ENCODE data around the gene VGLL2. TPM values are rescaled to one million over a fixed set of nuclear protein-coding genes. Genes with fewer than 3 reads are reported as not detected.
A peak's percentile ranks its signal among the peaks of the same experiment; 100 is the strongest.

VGLL2 gene
- total RNA-seq, 1 experiment from 2014 or later, result not detected

DNA sequence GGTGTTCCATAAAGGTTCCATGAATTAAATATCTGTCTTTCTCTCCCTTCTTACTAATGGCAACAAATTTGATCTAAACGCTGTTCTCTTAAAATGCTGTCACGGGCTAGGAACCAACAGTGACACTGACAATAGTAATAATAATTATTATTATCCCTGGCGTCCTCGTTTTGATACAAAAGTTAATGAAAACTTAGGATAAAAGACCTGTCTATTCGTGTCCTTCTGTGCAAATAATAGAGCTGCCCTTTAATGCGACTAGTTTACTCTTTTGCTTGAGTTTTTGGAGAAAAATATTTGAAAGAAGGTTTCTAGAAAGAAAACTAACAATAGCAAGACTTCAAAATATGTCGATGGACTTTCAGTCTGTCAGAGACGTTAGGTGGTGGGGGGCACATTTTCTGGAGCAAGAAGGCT, 4.3 kb downstream of the VGLL2 start:
- Histone ChIP-seq H3K4me3 (ENCODE audit: low read depth in 2 of 2, low read length in 2 of 2) (no peak overlapping the region; a peak in 1 of 4 replicates), H3K36me3 (ENCODE audit: control insufficient read depth, insufficient read depth, low read length) (no peaks in the 10 kb centered on the region), H3K27ac (ENCODE audit: low read length) (no peak overlapping the region), H3K27me3 (ENCODE audit: control insufficient read depth, insufficient read depth, low read length) (peaks cover 70% of the 10 kb centered on the region), H3K9me3 (ENCODE audit: control insufficient read depth, insufficient read depth, low read depth, low read length) (no peaks in the 10 kb centered on the region), H3K4me1 (ENCODE audit: control insufficient read depth, insufficient read depth, low read length) (peaks cover 9% of the 10 kb centered on the region)
- in situ Hi-C loops (cut with HindIII; ENCODE audit: low pct_unique_long_range_greater_than_20kb, low sequenced_read_pairs) (no loop called here), intact Hi-C loops (cut with micrococcal nuclease; ENCODE audit: unreplicated experiment) (no loop called here)
- ChIA-PET POLR2A (no interaction called here), CTCF (no interaction called here)
- DNase-seq (ENCODE audit: low read depth, low spot score), result no peak
- ATAC-seq, result no peak
- BruUV-seq (replicated peaks), result no TSS peak
- TF ChIP-seq REST (IDR thresholded peaks at IDR 0.05; ENCODE audit: insufficient read depth in 1 of 2, low read depth in 2 of 2, low read length in 1 of 2) (no peak), SIN3A (IDR thresholded peaks at IDR 0.05; ENCODE audit: borderline replicate concordance, insufficient read depth, low read depth, low read length) (no peak), TCF7L2 (IDR thresholded peaks at IDR 0.05; ENCODE audit: low read depth, low read length) (no peak), POLR2AphosphoS5 (IDR thresholded peaks at IDR 0.05; ENCODE audit: low read depth, low read length) (no peak), CTCF (IDR thresholded peaks at IDR 0.05) (no peak)

DNA sequence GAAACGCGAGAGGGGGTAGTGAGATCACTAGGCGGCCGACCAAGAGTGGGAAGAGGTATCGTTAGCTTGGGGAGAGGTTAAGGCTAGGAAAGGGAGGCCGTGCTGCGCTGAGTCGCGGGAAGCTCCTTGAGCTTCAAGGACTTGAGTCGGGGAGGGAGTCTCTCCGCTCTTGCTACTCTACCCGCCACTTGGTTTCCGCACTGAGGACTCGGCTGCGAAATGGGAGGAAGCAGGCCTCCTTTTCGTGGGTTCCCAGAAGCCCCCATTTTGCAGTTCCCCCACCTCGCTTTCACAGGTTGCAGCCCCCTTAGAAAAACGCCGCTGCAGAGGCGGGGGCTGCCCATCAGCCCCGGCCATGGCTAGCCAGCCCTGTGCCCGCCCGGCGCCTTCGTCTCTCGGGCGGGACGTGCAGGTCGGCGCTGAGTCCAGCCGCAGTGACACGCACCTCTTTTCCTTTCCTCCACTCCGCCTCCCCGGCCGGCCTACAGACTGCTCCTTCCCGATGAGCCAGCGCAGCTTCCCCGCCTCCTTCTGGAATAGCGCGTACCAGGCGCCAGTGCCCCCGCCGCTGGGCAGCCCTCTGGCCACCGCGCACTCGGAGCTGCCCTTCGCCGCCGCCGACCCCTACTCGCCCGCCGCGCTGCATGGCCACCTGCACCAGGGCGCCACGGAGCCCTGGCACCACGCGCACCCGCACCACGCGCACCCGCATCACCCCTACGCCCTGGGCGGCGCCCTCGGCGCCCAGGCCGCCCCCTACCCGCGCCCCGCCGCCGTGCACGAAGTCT, 4.9 kb downstream of the VGLL2 start:
- ATAC-seq (peak; percentile 75), DNase-seq (ENCODE audit: low read depth, low spot score) (no peak)
- ChIA-PET POLR2A (no interaction called here), CTCF (no interaction called here)
- in situ Hi-C loops (cut with HindIII; ENCODE audit: low pct_unique_long_range_greater_than_20kb, low sequenced_read_pairs) (no loop called here), intact Hi-C loops (cut with micrococcal nuclease; ENCODE audit: unreplicated experiment) (no loop called here)
- Histone ChIP-seq H3K9me3 (ENCODE audit: control insufficient read depth, insufficient read depth, low read depth, low read length) (no peaks in the 10 kb centered on the region), H3K27ac (ENCODE audit: low read length) (no peak overlapping the region), H3K27me3 (ENCODE audit: control insufficient read depth, insufficient read depth, low read length) (peaks cover 69% of the 10 kb centered on the region), H3K36me3 (ENCODE audit: control insufficient read depth, insufficient read depth, low read length) (no peaks in the 10 kb centered on the region), H3K4me1 (ENCODE audit: control insufficient read depth, insufficient read depth, low read length) (peaks cover 7% of the 10 kb centered on the region), H3K4me3 (ENCODE audit: low read depth in 2 of 2, low read length in 2 of 2) (peak overlapping the region in 1 of 2 experiments; percentile 31; a peak in 2 of 4 replicates)
- BruUV-seq (replicated peaks), result no TSS peak
- TF ChIP-seq TCF7L2 (IDR thresholded peaks at IDR 0.05; ENCODE audit: low read depth, low read length) (no peak), CTCF (IDR thresholded peaks at IDR 0.05) (no peak), SIN3A (IDR thresholded peaks at IDR 0.05; ENCODE audit: borderline replicate concordance, insufficient read depth, low read depth, low read length) (no peak)

All from Panc1 (cell line).